ENCODE data around the gene FRAT2.

FRAT2 gene

DNA sequence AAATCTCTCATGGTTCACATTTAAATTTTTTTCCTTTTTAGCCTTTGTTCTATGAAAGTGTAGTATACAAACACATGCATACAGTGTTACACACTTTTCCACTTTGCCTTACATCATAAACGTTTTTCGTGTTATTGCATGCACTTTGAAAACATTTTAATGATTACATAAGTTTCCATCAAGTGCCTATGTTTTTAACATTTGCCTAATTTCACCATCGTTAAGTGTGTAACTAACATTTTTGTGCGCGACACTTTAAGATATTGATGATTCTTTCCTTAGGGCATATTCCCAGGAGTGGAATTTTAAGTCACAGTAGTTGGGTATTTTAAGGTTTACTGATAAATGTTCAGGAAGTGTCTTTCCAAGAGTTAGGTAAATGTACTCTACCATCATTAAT lies 1.5 kb upstream of the FRAT2 start:
- H3K4me3 ChIP-seq (ENCODE audit: low read depth, low read length), result peak overlapping the region; percentile 25
- H3K27ac ChIP-seq (ENCODE audit: low read depth, low read length), result peak overlapping the region; percentile 90
- no peaks in the 10 kb centered on the region for H3K9me3 ChIP-seq (ENCODE audit: control insufficient read depth, insufficient read depth, low read length)
- H3K9ac ChIP-seq (ENCODE audit: low read depth, low read length), result no peak overlapping the region
- peaks cover 12% of the 10 kb centered on the region for H3K36me3 ChIP-seq (ENCODE audit: control insufficient read depth, insufficient read depth, low read length)
- H3K27me3 ChIP-seq (ENCODE audit: control insufficient read depth, insufficient read depth, low read length), result no peaks in the 10 kb centered on the region
- peaks cover 29% of the 10 kb centered on the region for H3K4me1 ChIP-seq (ENCODE audit: control insufficient read depth, insufficient read depth, low read length)

DNA sequence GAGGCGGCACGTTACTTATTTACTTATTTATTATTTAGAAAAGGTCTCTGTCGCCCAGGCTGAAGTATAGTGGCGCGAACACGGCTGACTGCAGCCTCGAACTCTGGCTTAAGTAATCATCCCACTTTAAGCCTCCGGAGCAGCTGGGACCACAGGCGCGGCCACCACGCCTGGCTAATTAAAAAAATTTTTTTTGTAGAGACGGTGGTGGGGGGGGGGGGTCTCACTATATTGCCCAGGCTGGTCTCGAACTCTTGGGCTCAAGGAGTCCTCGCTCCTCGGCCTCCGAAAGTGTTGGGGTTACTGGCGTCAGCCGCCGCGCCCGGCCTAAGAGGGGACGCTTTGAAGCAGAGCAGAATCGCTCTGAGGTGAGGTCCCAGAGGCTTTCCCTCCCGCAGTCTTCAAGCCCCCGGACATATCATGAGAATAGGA lies 675 bp upstream of the FRAT2 start:
- peaks cover 15% of the 10 kb centered on the region for H3K36me3 ChIP-seq (ENCODE audit: control insufficient read depth, insufficient read depth, low read length)
- peaks cover 31% of the 10 kb centered on the region for H3K4me1 ChIP-seq (ENCODE audit: control insufficient read depth, insufficient read depth, low read length)
- peak overlapping the region; percentile 49 for H3K9ac ChIP-seq (ENCODE audit: low read depth, low read length)
- H3K4me3 ChIP-seq (ENCODE audit: low read depth, low read length), result peak overlapping the region; percentile 93
- H3K9me3 ChIP-seq (ENCODE audit: control insufficient read depth, insufficient read depth, low read length), result no peaks in the 10 kb centered on the region
- H3K27me3 ChIP-seq (ENCODE audit: control insufficient read depth, insufficient read depth, low read length), result no peaks in the 10 kb centered on the region
- H3K27ac ChIP-seq (ENCODE audit: low read depth, low read length), result peak overlapping the region; percentile 95

DNA sequence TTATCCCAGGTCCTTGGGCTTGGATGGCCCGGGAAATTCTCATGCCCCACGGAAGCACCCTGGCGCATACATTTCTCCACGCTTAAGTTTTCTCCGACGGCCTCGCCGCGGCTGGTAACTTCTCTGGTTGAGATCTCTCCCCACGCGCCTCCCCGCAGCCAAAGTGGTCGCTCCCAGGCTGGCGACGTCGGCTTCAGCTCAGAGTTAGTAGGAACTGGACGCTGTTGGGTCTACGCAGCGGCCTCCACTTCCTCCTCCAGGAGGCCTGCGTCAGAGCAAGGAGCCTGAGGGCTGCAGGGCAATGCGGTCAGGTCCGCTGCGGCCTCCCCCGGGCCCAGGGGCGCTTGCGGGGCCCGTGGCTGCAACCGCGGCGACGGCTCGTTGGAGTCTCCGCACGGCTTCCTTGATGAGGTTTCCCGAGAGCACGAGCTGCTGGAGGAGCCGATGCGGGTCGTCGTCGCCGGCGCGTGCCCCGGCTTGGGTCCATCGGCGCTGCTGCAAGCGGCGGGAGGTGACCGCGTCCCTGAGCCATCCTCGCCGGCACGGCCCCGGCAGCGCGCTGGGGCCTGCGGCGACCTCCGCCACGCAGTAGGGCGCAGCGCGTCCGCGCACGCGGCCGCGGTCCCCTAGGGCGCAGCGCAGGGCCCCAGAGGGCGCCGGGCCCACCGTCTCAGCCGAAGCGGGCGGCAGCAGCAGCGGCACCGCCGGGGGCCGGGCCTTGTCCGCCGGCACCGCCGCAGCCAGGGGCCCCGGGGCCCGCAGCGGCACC lies 744 bp downstream of the FRAT2 start:
- H3K27ac ChIP-seq (ENCODE audit: low read depth, low read length), result peak overlapping the region; percentile 95
- no peaks in the 10 kb centered on the region for H3K9me3 ChIP-seq (ENCODE audit: control insufficient read depth, insufficient read depth, low read length)
- peaks cover 40% of the 10 kb centered on the region for H3K4me1 ChIP-seq (ENCODE audit: control insufficient read depth, insufficient read depth, low read length)
- peak overlapping the region; percentile 97 for H3K9ac ChIP-seq (ENCODE audit: low read depth, low read length)
- peak overlapping the region; percentile 93 for H3K4me3 ChIP-seq (ENCODE audit: low read depth, low read length)
- H3K36me3 ChIP-seq (ENCODE audit: control insufficient read depth, insufficient read depth, low read length), result peaks cover 27% of the 10 kb centered on the region
- no peaks in the 10 kb centered on the region for H3K27me3 ChIP-seq (ENCODE audit: control insufficient read depth, insufficient read depth, low read length)

DNA sequence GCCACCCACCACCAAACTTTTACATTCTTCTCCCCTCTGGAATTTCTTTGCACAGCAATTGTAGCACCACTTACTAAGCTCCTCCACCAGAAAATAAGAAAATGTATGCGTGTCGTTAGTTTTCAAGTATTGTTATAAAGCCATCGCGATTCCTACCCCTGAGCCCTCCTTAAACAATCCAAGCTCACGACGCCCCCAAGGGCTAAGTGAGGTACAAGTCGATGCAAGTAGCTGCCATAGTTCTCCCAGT lies 1.3 kb downstream of the FRAT2 start:
- Histone ChIP-seq H3K27ac (ENCODE audit: low read depth, low read length) (peak overlapping the region; percentile 75), H3K4me3 (ENCODE audit: low read depth, low read length) (peak overlapping the region; percentile 93), H3K9me3 (ENCODE audit: control insufficient read depth, insufficient read depth, low read length) (no peaks in the 10 kb centered on the region), H3K27me3 (ENCODE audit: control insufficient read depth, insufficient read depth, low read length) (no peaks in the 10 kb centered on the region), H3K36me3 (ENCODE audit: control insufficient read depth, insufficient read depth, low read length) (peaks cover 32% of the 10 kb centered on the region), H3K4me1 (ENCODE audit: control insufficient read depth, insufficient read depth, low read length) (peaks cover 42% of the 10 kb centered on the region), H3K9ac (ENCODE audit: low read depth, low read length) (peak overlapping the region; percentile 97)

DNA sequence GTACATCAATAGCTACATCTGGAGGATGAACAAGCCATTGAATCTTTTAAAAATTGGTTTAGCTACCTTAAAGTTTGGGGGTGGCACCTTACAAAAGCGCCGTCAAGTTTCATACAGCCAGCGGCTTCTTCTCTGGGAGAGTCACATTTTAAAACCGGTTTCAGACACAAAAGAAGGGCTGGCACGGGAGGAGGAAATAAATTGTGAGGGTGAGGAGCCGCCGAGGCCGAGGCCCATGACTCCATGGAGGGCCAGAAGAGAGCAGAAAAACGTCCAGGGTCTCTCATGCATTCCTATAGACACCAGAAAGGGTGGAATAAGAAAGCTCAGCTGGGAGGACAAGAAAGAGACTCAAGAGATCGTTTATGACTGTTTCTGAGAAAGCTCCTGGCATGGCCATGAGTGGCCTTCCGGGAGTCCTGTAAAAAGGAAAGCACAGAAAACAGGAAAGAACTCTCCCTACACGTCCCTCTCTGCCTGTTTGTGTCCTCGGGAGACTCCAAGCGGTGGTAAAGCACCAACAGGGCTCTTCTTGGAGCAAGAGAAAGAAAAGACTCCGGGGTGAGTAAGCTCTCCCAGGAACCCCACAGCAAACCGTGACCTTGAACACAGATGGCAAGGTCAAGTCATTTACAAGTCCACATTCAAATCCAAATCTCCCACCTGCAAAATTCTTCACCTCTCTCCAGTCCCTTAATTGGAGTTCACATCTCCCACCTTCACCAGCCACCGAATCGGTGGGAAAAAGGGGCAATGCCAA lies 1.8 kb downstream of the FRAT2 start:
- H3K4me1 ChIP-seq (ENCODE audit: control insufficient read depth, insufficient read depth, low read length), result peaks cover 41% of the 10 kb centered on the region
- H3K4me3 ChIP-seq (ENCODE audit: low read depth, low read length), result peak overlapping the region; percentile 93
- H3K27me3 ChIP-seq (ENCODE audit: control insufficient read depth, insufficient read depth, low read length), result no peaks in the 10 kb centered on the region
- H3K9ac ChIP-seq (ENCODE audit: low read depth, low read length), result peak overlapping the region; percentile 97
- peaks cover 32% of the 10 kb centered on the region for H3K36me3 ChIP-seq (ENCODE audit: control insufficient read depth, insufficient read depth, low read length)
- H3K9me3 ChIP-seq (ENCODE audit: control insufficient read depth, insufficient read depth, low read length), result no peaks in the 10 kb centered on the region
- peak overlapping the region; percentile 75 for H3K27ac ChIP-seq (ENCODE audit: low read depth, low read length)

DNA sequence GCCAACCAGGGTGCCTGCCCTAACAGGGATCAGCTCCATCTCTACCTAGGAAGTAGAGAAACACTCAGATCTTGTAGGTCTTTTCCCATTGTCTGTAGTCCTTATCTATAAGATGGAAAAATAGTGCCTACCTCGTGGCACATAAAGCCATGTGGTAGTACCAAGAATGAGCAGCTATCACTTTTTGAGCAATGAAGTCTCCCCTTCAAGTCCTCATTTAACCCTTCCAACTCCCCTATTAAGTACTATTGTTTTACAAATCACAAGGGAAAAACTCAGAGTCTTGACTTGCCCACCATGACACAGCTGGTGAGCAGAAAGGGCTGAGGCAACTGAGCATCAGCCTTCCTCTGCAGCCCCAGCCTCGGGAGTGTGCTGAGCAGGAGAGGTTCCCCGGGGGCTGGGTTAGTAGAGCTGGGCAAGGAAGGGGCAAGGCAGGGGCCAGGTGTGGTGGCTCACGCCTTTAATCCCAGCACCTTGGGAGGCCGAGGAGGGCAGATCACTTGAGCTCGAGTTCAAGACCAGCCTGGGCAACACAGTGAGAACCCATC lies 3.3 kb downstream of the FRAT2 start:
- Histone ChIP-seq H3K4me1 (ENCODE audit: control insufficient read depth, insufficient read depth, low read length) (peaks cover 42% of the 10 kb centered on the region), H3K27me3 (ENCODE audit: control insufficient read depth, insufficient read depth, low read length) (no peaks in the 10 kb centered on the region), H3K4me3 (ENCODE audit: low read depth, low read length) (peak overlapping the region; percentile 93), H3K9ac (ENCODE audit: low read depth, low read length) (no peak overlapping the region), H3K27ac (ENCODE audit: low read depth, low read length) (no peak overlapping the region), H3K9me3 (ENCODE audit: control insufficient read depth, insufficient read depth, low read length) (no peaks in the 10 kb centered on the region), H3K36me3 (ENCODE audit: control insufficient read depth, insufficient read depth, low read length) (peaks cover 32% of the 10 kb centered on the region)

DNA sequence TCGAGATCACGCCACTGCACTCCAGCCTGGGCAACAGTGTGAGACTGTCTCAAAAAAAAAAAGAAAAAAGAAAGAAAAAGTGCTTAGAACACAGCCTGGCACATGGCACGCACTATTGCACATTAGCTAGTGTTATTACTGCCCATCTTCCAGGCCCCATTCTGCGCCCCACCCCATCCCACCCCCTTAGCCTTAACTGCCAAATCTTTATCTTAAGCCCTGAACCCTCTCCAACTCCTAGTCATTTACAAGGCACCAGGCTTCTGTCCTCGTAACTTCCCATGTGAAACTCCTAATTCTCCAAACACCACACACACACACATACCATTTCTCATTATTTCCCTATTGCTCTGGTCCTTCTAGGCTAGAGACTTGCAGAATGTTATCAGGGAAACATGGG lies 4.8 kb downstream of the FRAT2 start:
- Histone ChIP-seq H3K36me3 (ENCODE audit: control insufficient read depth, insufficient read depth, low read length) (peaks cover 32% of the 10 kb centered on the region), H3K9me3 (ENCODE audit: control insufficient read depth, insufficient read depth, low read length) (no peaks in the 10 kb centered on the region), H3K4me1 (ENCODE audit: control insufficient read depth, insufficient read depth, low read length) (peaks cover 46% of the 10 kb centered on the region), H3K27ac (ENCODE audit: low read depth, low read length) (no peak overlapping the region), H3K9ac (ENCODE audit: low read depth, low read length) (no peak overlapping the region), H3K27me3 (ENCODE audit: control insufficient read depth, insufficient read depth, low read length) (no peaks in the 10 kb centered on the region), H3K4me3 (ENCODE audit: low read depth, low read length) (0 out of 2 replicates have a peak overlapping the region, but pooled peaks have one; percentile 14)

DNA sequence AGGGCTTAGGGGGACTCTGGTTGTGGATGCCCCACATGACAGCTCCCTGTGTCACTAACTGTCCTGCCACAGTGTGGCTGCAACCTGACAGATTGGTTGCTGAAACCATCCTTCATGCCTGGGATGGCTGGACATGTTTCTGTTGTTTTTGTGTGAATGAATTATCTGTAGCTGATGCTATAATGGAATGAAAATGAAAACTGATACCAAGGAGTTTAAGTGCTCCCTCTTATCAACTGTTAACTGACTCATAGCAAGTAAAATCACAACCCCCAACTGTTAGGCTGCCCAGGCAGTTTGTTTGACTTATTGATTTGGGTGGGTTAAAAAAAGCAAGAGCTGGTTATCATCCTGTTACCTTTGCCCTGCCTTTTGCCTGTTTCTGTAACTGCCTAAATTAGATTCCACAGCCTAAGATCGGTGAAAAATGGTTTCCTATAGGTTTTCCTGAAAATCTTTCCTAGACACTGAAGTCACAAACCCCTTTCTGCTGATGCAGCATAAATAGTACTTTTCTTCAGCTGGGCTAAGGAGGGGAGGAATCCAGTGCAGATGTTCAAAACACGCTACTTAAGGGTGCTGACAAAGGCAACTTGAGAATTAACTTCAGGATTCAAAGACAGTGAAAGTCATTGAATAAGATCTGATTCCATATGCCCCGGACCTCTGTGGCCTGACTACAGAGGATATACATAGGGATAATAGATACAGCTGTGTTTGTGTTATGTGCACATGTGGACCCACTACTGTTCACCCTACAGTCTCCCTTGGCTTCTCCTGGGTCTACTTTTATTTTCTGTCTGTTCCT lies 5.7 kb downstream of the FRAT2 start:
- no peak overlapping the region for H3K9ac ChIP-seq (ENCODE audit: low read depth, low read length)
- peaks cover 46% of the 10 kb centered on the region for H3K4me1 ChIP-seq (ENCODE audit: control insufficient read depth, insufficient read depth, low read length)
- no peaks in the 10 kb centered on the region for H3K27me3 ChIP-seq (ENCODE audit: control insufficient read depth, insufficient read depth, low read length)
- peak overlapping the region; percentile 42 for H3K27ac ChIP-seq (ENCODE audit: low read depth, low read length)
- H3K36me3 ChIP-seq (ENCODE audit: control insufficient read depth, insufficient read depth, low read length), result peaks cover 32% of the 10 kb centered on the region
- H3K9me3 ChIP-seq (ENCODE audit: control insufficient read depth, insufficient read depth, low read length), result no peaks in the 10 kb centered on the region
- H3K4me3 ChIP-seq (ENCODE audit: low read depth, low read length), result no peak overlapping the region

DNA sequence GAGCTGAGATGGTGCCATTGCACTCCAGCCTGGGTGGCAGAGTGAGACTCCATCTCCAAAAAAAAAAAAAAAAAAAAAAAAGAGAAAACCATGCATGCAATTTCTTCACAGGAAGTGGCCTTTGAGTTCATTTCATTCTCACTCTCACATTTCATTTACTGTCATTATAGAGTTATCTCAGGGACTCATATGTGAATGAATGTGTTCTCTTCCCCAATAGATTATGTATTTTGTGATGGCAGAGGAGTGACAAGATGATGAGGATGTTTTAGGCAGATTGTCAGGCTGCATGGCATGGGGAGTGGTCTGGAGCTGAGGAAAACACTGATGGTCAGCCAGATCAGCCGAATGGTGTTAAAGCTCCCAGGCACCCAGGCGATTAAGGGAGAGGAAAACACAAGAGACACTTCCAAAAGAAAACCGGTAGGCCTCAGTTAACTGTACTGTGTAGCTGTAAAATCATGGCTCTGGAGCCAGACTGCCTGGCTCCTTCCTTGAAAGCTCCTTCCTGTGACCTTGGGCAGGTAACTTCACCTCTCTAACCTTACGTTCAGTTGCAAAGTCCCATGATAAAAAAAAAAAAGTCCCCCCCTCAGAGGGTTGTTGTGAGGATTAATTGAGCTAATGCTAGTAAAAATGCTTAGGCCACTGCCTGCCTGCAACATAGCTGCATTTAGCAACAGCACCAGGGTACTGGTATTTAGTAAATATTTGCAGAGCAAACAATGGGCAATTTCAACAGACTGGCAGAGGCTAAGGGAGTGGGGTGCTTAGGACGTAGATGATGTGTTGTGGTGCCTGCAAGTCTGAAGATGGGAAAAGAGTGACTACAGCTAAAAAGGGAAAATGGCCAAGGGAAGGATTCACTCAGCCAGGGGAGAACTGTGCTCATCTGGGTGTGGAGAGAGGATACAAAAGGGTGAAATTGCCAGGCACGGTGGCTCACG lies 6.9 kb downstream of the FRAT2 start:
- Histone ChIP-seq H3K9me3 (ENCODE audit: control insufficient read depth, insufficient read depth, low read length) (no peaks in the 10 kb centered on the region), H3K9ac (ENCODE audit: low read depth, low read length) (no peak overlapping the region), H3K4me1 (ENCODE audit: control insufficient read depth, insufficient read depth, low read length) (peaks cover 46% of the 10 kb centered on the region), H3K36me3 (ENCODE audit: control insufficient read depth, insufficient read depth, low read length) (peaks cover 30% of the 10 kb centered on the region), H3K4me3 (ENCODE audit: low read depth, low read length) (no peak overlapping the region), H3K27me3 (ENCODE audit: control insufficient read depth, insufficient read depth, low read length) (no peaks in the 10 kb centered on the region), H3K27ac (ENCODE audit: low read depth, low read length) (peak overlapping the region; percentile 69)

DNA sequence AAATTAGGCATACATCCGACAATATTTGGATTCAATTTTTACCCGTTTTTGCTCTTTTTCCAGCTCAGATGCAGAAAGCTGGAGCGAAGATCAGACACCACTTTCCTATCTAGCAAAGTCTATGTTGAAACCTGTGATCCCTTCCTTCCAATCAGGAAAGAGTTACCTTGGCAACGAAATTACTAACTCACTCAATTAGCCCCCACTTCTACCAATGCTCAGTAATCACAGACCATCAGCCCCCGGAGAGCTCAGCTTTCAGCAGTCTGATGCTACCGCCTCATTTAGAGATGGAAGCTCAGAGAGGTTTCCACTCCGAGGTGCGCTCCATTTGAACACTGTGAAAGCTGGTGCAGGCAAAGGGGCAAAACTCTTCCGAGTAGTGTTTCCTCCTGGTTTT lies 8.8 kb downstream of the FRAT2 start:
- Histone ChIP-seq H3K36me3 (ENCODE audit: control insufficient read depth, insufficient read depth, low read length) (peaks cover 19% of the 10 kb centered on the region), H3K27ac (ENCODE audit: low read depth, low read length) (no peak overlapping the region), H3K9me3 (ENCODE audit: control insufficient read depth, insufficient read depth, low read length) (no peaks in the 10 kb centered on the region), H3K9ac (ENCODE audit: low read depth, low read length) (no peak overlapping the region), H3K4me3 (ENCODE audit: low read depth, low read length) (no peak overlapping the region), H3K4me1 (ENCODE audit: control insufficient read depth, insufficient read depth, low read length) (peaks cover 47% of the 10 kb centered on the region), H3K27me3 (ENCODE audit: control insufficient read depth, insufficient read depth, low read length) (peaks cover 17% of the 10 kb centered on the region)
